ENCODE measurements around the gene LEKR1. TPM values are rescaled to one million over a fixed set of nuclear protein-coding genes. Genes with fewer than 3 reads are reported as not detected.

LEKR1 gene
- total and polyA plus RNA-seq, 2 of the 13 experiments (the other 11 are each of a cell fraction or from before 2014, with no cell fraction given) = 0.49 to 1.5 TPM

DNA sequence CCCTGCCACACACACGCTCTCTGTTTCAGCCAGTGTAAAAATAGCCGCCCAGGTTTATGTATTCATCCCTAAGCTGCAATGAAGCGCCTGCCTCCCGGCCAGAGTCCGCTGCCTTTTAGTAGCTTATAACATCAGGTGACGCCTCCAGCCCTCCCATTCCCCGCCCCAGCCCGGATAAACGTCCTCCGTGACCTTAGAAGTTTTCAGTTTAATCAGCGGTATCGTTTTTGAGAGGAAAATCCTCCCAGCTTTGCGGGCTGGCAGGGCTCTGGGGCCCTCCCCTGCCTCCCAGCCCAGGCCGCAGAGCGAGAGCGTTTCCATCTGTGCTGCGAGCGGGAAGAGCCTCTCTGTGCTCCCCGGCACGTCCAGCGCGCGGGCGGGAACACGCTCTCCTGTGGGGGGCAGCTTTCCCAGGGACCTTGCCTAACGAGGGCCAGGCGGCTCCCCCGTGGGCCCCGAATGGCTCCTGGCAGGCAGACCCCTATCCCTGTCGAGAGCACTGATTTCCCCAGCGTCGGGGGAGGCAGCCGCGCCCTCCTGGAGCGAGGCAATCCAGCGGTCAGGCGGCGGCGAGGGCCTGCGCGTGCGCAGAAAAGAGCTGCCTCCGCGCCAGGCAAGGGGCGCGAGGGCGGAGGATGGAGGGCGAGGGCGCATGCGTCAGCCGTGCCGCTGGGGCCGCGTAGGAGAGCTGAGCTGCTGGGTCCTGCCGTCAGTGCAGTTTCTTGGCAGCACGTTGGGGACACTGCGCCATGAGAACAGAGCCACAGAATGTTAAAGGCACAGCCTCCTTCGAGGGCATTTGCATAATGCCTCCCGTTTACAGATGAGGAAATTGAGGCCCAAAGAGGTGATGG, 262.7 kb downstream of the LEKR1 start (continued):
- TF ChIP-seq, protein P1, sequence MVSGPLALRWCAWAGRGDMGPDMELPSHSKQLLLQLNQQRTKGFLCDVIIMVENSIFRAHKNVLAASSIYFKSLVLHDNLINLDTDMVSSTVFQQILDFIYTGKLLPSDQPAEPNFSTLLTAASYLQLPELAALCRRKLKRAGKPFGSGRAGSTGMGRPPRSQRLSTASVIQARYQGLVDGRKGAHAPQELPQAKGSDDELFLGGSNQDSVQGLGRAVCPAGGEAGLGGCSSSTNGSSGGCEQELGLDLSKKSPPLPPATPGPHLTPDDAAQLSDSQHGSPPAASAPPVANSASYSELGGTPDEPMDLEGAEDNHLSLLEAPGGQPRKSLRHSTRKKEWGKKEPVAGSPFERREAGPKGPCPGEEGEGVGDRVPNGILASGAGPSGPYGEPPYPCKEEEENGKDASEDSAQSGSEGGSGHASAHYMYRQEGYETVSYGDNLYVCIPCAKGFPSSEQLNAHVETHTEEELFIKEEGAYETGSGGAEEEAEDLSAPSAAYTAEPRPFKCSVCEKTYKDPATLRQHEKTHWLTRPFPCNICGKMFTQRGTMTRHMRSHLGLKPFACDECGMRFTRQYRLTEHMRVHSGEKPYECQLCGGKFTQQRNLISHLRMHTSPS (CRISPR knock-in tag; IDR thresholded peaks at IDR 0.05; ENCODE audit: low read depth) = peak; percentile 79
- TF ChIP-seq MATR3 (CRISPR knock-in tag; IDR thresholded peaks at IDR 0.05) (no peak), ZNF484 (CRISPR knock-in tag; IDR thresholded peaks at IDR 0.05; ENCODE audit: borderline replicate concordance, low read depth) (no peak), KLF9 (CRISPR knock-in tag; IDR thresholded peaks at IDR 0.05; ENCODE audit: low read depth) (no peak; the same call in 1 of the 2 replicates), MTA1 (CRISPR knock-in tag; IDR thresholded peaks at IDR 0.05; ENCODE audit: borderline replicate concordance) (peak; percentile 76; the same call in 1 of the 2 replicates), STAG1 (CRISPR knock-in tag; IDR thresholded peaks at IDR 0.05) (peak; percentile 10; the same call in 1 of the 2 replicates), SAP130 (CRISPR knock-in tag; IDR thresholded peaks at IDR 0.05; ENCODE audit: low read depth) (peak; percentile 72), HNF4G (IDR thresholded peaks at IDR 0.05; ENCODE audit: borderline replicate concordance, low read depth, low read length) (peak; percentile 83), HNF4G (CRISPR knock-in tag; IDR thresholded peaks at IDR 0.05; ENCODE audit: borderline replicate concordance, low read depth) (no peak; the same call in 1 of the 2 replicates), PPARG (CRISPR knock-in tag; conservative IDR thresholded peaks at IDR 0.05) (no peak), ARNT2 (CRISPR knock-in tag; IDR thresholded peaks at IDR 0.05; ENCODE audit: low read depth) (peak; percentile 70; the same call in 1 of the 2 replicates)
- TF ChIP-seq, protein P2, sequence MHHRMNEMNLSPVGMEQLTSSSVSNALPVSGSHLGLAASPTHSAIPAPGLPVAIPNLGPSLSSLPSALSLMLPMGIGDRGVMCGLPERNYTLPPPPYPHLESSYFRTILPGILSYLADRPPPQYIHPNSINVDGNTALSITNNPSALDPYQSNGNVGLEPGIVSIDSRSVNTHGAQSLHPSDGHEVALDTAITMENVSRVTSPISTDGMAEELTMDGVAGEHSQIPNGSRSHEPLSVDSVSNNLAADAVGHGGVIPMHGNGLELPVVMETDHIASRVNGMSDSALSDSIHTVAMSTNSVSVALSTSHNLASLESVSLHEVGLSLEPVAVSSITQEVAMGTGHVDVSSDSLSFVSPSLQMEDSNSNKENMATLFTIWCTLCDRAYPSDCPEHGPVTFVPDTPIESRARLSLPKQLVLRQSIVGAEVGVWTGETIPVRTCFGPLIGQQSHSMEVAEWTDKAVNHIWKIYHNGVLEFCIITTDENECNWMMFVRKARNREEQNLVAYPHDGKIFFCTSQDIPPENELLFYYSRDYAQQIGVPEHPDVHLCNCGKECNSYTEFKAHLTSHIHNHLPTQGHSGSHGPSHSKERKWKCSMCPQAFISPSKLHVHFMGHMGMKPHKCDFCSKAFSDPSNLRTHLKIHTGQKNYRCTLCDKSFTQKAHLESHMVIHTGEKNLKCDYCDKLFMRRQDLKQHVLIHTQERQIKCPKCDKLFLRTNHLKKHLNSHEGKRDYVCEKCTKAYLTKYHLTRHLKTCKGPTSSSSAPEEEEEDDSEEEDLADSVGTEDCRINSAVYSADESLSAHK (CRISPR knock-in tag; IDR thresholded peaks at IDR 0.05; ENCODE audit: borderline replicate concordance) = 0 out of 2 replicates have a peak, but pooled peaks have one; percentile 33
- TF ChIP-seq, protein P3, sequence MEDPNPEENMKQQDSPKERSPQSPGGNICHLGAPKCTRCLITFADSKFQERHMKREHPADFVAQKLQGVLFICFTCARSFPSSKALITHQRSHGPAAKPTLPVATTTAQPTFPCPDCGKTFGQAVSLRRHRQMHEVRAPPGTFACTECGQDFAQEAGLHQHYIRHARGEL (CRISPR knock-in tag; IDR thresholded peaks at IDR 0.05) = peak; percentile 74; the same call in 1 of the 2 replicates
- TF ChIP-seq, protein P4, sequence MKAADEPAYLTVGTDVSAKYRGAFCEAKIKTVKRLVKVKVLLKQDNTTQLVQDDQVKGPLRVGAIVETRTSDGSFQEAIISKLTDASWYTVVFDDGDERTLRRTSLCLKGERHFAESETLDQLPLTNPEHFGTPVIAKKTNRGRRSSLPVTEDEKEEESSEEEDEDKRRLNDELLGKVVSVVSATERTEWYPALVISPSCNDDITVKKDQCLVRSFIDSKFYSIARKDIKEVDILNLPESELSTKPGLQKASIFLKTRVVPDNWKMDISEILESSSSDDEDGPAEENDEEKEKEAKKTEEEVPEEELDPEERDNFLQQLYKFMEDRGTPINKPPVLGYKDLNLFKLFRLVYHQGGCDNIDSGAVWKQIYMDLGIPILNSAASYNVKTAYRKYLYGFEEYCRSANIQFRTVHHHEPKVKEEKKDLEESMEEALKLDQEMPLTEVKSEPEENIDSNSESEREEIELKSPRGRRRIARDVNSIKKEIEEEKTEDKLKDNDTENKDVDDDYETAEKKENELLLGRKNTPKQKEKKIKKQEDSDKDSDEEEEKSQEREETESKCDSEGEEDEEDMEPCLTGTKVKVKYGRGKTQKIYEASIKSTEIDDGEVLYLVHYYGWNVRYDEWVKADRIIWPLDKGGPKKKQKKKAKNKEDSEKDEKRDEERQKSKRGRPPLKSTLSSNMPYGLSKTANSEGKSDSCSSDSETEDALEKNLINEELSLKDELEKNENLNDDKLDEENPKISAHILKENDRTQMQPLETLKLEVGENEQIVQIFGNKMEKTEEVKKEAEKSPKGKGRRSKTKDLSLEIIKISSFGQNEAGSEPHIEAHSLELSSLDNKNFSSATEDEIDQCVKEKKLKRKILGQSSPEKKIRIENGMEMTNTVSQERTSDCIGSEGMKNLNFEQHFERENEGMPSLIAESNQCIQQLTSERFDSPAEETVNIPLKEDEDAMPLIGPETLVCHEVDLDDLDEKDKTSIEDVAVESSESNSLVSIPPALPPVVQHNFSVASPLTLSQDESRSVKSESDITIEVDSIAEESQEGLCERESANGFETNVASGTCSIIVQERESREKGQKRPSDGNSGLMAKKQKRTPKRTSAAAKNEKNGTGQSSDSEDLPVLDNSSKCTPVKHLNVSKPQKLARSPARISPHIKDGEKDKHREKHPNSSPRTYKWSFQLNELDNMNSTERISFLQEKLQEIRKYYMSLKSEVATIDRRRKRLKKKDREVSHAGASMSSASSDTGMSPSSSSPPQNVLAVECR (CRISPR knock-in tag; IDR thresholded peaks at IDR 0.05; ENCODE audit: borderline replicate concordance) = peak; percentile 78
- TF ChIP-seq, protein P5, sequence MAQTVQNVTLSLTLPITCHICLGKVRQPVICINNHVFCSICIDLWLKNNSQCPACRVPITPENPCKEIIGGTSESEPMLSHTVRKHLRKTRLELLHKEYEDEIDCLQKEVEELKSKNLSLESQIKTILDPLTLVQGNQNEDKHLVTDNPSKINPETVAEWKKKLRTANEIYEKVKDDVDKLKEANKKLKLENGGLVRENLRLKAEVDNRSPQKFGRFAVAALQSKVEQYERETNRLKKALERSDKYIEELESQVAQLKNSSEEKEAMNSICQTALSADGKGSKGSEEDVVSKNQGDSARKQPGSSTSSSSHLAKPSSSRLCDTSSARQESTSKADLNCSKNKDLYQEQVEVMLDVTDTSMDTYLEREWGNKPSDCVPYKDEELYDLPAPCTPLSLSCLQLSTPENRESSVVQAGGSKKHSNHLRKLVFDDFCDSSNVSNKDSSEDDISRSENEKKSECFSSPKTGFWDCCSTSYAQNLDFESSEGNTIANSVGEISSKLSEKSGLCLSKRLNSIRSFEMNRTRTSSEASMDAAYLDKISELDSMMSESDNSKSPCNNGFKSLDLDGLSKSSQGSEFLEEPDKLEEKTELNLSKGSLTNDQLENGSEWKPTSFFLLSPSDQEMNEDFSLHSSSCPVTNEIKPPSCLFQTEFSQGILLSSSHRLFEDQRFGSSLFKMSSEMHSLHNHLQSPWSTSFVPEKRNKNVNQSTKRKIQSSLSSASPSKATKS (CRISPR knock-in tag; IDR thresholded peaks at IDR 0.05) = no peak
